GM18867 (cell line): ENCODE data around the gene TXNDC16.
A peak's percentile ranks its signal among the peaks of the same experiment; 100 is the strongest.

ENCODE experiments used
- ATAC-seq: cut with Tn5 transposase; IDR thresholded peaks from one replicate; pipeline ENCODE4 v1.9.1; 2021; ENCODE audit warnings: mild to moderate bottlenecking, moderate library complexity; ENCODE audit not compliant: unreplicated experiment

Gene TXNDC16

GRCh38 chr14:52455291-52456088, 96.8 kb downstream of the TXNDC16 start:
- ATAC-seq, result no peak

DNA sequence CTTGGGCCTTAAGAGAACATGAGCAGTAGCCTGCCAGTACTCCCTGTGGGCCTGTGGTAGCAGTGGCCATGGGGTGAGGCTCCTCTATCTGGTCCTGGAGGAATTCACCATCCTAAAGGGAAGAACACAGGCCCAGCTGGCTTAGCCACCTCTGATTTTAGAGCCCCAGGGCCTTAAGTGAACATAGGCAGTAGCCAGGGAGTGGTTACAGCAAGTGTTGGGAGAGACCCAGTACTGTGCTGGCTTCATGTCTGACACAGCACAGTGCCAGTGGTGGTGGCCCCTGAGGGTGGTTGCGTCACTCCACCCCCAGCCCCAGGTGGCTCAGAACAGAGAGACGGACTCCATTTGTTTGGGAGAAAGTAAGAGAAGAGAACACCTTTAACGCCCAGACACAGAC, 105.1 kb downstream of the TXNDC16 start:
- ATAC-seq, result no peak

- no peak for ATAC-seq
Observed at GRCh38 chr14:52446355-52446754, 106.0 kb downstream of the TXNDC16 start.

GRCh38 chr14:52443506-52443905, 108.8 kb downstream of the TXNDC16 start:
- ATAC-seq, result no peak

- no peak for ATAC-seq
Observed at GRCh38 chr14:52442602-52443001, 109.7 kb downstream of the TXNDC16 start.

DNA sequence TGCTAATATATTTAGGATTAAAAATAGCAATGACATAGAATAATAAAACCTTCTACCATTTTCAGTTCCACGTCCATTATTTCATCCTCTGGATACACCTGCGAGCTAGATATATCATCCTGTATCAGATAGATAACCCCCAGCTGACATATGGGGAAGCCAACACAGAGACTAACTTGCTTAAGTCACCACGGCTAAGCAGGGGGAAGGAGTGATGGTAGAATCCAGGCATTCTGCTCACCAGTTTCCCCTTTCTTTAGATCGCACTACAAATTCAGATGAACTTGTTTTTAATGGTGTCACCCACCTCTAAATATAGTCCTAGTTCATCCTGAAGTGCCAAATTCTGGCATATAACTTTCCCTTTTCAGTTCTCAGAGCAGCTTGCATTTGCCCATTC, 110.1 kb downstream of the TXNDC16 start:
- no peak for ATAC-seq

DNA sequence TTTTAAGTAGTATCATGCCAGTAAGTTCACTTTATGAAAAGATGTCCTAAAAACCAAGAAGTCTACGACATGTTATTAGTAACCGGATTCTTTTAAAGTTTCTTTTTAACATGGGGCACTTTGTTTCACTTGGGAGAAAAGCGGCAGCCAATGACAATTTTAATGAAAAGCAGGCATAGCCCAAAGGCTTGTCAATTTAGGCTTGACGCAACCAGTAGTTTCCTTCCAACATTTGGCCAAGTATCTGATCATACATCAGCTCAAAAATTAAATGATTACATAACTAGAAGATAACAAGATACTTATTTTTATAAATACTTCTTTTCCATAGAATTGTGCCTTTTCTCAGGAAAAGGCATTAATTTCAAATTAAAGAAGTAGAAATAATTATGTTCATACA, 112.8 kb downstream of the TXNDC16 start:
- ATAC-seq, result no peak

DNA sequence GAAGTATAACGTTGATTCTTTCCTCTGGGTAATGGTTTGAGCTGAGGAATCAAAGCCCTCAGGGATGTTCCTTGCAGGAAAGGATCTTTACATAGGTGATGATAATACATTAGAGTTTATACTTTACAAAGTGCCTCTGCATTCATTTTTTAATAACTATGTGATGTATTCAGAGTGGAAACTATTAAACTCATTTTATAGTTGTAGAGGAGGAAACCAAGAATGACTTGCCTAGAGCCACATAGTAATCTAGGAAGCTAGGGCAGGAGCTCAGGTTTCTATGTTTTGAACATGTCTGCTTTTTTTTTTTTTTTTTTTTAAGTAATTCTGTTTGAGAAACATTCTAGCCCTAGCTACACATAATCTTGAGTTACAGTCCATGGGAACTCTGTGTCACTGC, 117.3 kb downstream of the TXNDC16 start:
- no peak for ATAC-seq

- ATAC-seq, result no peak
Observed at GRCh38 chr14:52430474-52430873, 121.8 kb downstream of the TXNDC16 start.

DNA sequence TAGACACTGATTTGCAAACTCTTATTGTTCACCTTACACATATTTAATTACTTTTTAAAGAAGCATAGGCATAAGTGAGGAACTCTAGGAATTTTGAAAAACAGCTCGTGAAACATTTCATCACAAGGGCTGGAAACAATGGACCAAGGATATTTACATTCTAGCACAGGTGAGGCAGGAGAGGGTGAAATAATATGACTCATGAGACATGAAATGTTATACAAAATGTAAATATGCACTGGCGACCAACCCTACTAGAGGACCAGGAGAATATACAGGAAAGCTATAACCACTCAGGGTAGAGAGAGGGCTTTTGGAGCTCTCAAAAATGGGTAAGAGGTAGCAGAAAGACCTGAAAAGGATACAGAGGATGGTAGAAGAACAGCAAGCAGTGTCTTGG, 122.9 kb downstream of the TXNDC16 start:
- no peak for ATAC-seq

DNA sequence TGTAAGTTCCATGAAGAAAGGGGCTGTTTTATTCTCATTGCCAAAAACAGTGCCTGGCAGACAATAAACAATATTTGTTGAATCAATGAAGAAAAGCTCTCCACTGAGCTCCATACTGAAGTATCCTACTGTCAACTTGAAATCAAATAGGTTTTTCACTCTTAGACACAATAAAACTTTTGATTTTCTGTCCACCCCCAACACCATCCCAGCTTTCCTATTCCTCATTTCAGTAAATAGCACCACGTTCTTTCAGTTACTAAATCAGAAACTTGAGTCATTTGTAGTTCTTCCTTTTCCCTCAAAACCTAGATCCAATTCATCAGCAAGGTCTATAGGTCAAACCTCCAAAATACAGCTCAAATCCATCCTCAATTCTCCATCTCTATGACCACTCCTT, 124.8 kb downstream of the TXNDC16 start:
- ATAC-seq, result no peak

GRCh38 chr14:52422650-52423356, 129.5 kb downstream of the TXNDC16 start:
- ATAC-seq, result no peak

- ATAC-seq, result no peak
Observed at GRCh38 chr14:52417139-52417538, 135.2 kb downstream of the TXNDC16 start.

DNA sequence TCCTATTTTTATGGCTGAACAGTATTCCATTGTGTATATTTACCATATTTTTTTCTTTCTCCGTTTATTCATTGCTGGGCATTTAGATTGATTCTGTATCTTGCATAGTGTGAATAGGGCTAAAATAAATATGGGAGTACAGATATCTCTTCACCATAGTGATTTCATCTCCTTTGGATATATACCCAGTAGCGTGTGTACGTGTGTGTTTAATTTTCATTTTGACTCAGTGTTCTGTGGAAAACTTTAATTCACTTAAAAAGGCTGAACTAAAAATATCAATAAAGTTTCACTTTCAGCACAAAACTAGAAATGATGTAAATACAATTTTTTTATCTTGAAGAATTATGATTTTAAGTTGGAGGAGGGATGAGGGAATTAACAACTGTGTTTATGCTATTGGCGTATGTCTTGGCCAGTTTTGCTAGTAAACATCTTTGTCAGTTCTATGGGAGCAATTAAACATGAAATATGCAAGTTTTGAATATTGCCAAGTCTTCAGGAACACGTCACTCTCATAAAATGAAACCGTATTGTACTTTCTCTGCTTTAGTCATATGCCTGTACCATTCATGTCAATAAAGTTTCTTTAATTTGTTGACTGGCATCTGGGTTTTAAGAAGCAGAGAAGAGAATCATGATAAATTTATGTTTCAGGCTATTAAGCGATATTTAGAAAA, 138.4 kb downstream of the TXNDC16 start:
- ATAC-seq, result no peak

GRCh38 chr14:52412426-52412825, 139.9 kb downstream of the TXNDC16 start:
- ATAC-seq, result peak; percentile 62

GRCh38 chr14:52405314-52405713, 147.0 kb downstream of the TXNDC16 start:
- ATAC-seq, result no peak

DNA sequence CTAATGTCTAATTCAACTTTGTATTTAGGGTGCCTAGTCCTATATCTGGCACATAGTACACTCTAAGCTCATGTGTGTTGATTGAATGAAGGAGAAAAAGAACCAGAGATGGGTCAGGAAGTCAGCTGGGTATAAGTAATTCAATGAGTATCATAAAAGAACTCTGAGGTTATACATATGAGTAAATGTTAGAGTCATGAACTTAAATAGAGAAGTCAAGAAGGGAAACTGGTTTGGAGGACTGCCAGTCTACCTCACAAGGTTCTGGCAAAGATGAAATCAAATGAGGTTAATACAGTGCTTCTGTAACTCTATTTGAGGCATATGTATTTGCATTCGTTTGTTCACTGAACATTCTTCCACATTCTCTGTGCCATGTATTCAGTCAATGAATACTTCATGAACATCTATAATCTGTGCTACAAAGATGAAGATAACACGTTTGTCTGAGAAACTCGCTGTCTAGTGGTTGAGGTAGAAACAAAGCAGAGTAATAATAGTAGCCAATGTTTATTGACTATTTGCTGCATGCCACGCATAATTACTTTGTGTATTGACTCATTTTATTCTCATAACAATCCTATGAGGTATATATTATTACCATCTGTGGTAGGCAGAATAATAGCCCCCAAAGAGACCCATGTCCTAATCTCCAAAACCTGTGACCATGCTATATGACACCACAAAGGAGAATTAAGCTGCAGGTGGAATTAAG, 149.3 kb downstream of the TXNDC16 start:
- ATAC-seq, result peak; percentile 85

GRCh38 chr14:52400846-52401245, 151.5 kb downstream of the TXNDC16 start:
- peak; percentile 36 for ATAC-seq

DNA sequence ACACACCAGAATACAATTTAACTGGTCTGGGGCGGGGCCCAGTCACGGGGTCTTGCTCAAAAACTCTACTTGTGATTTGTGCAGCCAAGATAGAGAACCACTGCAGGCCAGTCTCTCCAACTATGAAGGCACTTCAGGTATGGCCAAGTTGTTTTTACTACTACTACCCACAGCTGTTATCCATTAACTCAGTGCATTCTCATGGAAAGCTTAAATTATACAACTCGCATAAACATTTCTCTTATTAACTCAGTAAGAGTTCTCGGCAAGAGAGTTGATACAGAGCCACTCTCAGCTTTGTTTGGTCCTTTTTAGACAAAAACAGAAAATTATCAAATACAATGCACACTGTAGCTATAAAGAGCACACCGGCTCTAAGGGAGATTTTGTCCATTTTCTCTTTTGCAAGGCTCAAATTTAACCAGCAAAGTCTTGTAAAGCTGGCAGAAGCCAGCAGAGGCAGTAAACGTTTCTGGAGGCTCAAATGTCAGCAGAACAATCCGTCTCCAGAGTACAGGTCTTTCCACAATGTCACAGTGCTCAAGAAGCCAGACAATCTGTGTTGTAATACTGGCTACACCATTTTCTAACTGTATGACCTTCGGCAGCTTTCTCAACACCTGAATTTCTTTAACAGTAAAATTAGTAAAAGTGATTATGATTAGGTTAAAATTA, 152.2 kb downstream of the TXNDC16 start:
- ATAC-seq, result no peak

- ATAC-seq, result no peak
Observed at GRCh38 chr14:52399104-52399503, 153.2 kb downstream of the TXNDC16 start.

- no peak for ATAC-seq
Observed at GRCh38 chr14:52397844-52398243, 154.5 kb downstream of the TXNDC16 start.
